NCI-H526 (cell line): Measurements from ENCODE around the gene ICA1L.
A peak's percentile ranks its signal among the peaks of the same experiment; 100 is the strongest.

Experiments
- DNase-seq, 2 experiments: peaks; one replicate each; lab custom pipeline; 2025; lab: John Stamatoyannopoulos, UW

The ICA1L gene

GRCh38 chr2:202782940-202783558 lies 88.5 kb downstream of the ICA1L start:
- DNase-seq = no peak

- DNase-seq = peak; percentile 45 to 69
Measured at GRCh38 chr2:202780514-202781021, 91.0 kb downstream of the ICA1L start.

DNA sequence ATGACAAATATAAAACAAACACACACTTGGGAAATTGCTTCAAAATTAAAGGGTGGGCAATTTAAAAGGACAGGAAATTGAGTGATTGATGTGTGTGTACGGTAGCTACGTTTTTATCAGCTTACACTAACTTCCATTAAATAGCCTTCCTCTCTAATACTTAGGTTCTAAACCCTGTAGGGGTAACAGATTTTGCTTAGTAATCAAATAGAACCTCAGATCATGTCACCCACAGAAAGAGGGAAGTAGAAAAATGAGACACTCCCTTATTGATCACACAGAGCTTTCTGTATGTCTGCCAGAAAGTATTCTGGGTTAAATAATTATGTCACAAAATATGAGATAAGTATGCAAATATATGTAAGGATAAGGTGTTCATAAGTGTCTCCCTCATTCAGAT lies 93.3 kb downstream of the ICA1L start:
- peak; percentile 62 to 66 for DNase-seq

- DNase-seq = peak in 1 of 2 experiments; percentile 34
Measured at GRCh38 chr2:202774104-202774503, 97.5 kb downstream of the ICA1L start.

DNA sequence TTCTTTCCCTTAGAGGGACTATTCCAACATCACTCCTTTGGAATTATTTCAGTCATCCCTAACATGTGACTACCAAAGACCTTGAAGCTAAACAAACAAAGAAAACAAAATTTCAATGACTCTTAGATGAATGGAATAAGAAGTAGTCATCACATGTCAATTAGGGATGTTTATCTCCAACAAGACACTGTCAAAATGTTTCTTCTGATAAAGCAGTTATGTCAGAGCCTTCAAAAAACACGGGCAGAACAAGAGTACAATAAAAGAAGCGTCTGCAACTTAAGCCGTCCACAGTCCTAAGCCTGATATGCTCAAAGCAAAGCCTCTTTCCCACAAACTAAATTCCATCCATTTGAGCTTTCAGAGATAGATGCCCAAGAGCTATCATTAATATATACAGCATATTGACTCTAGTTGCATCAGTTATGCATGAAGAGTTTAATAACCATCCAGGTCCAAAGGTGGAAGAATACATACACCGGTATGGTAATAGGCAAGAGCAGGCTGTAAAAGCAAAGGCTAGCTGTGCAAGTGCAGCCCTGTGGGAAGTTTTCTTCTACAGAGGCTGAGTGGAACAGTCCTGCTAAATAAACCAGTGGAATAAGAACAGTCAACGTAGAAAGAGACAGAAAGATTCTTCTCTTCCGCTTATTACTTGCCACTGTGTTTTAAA lies 98.1 kb downstream of the ICA1L start:
- peak; percentile 97 to 99 for DNase-seq

DNA sequence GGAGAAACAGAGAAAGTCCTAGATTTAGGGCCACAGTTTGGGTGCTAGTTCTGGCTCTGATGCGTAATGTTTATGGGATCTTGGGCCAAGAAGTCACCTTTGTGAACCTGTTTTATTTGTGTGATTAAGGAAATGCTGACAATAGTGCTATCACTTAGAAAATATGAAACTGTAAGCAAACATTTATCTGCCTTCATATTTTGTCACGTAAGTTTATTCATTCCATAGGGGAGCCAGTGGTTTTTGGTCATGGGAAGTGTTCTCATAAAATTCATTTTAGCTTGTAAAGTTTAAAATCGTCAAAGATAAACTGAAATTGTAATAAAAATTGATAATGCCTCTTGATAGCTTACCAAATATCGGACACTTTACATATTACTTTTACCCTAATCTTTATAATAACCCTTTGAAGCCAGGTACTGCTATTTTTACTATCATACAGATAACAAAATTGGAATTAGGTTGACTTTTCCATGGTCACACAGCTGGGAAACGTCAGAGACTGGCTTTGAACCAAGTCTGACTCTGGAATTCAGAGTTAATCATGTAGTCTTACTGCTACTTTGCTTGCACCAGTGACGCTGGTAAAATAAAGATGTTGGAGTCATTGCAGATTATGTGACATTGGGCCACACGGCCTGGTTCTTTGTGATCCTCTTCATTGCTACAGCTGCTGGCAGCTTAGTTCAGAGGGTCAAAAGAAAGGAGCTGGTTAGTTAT lies 99.7 kb downstream of the ICA1L start:
- peak in 1 of 2 experiments; percentile 18 for DNase-seq

- no peak for DNase-seq
Measured at GRCh38 chr2:202771336-202771735, 100.2 kb downstream of the ICA1L start.

DNA sequence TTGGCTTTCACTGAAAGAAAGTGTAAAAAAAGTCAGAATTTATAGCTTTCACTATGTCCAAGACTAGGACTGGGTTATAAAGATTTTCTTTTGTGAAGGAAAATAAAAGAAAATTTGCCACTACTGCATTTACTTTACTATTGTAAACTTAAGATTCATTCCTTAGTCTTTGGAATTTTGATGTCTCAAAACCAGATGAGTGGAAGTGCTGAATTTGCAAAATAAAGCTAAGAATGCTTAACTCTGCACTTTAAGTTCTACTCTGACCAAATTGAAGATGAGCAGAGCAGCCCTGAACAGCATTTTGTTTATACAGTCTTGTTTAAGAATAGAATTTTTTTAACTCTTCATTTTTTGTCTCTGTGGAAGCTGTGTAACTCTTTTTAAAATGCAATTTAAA lies 102.4 kb downstream of the ICA1L start:
- no peak for DNase-seq

DNA sequence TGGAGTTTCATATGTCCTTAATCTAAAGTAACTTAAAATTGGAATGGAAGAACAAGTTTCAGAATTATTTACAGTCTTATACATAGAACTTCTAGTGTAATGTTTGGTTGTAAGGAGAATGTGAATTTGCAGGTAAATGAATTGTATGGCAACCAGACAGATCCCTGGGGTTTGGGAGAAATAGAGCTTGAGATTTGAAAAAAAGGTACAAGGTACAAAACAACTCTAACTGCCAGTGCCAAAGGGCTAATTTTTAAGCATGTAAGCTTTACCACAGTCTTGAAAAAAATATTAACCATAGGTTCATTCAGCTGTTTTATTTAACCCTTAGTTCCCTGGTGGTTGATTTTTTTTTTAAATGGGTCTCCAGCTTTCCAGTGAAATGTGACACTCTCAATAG lies 103.3 kb downstream of the ICA1L start:
- no peak for DNase-seq

GRCh38 chr2:202765436-202765835 lies 106.1 kb downstream of the ICA1L start:
- DNase-seq = no peak

- DNase-seq = no peak
Measured at GRCh38 chr2:202764991-202765390, 106.6 kb downstream of the ICA1L start.

DNA sequence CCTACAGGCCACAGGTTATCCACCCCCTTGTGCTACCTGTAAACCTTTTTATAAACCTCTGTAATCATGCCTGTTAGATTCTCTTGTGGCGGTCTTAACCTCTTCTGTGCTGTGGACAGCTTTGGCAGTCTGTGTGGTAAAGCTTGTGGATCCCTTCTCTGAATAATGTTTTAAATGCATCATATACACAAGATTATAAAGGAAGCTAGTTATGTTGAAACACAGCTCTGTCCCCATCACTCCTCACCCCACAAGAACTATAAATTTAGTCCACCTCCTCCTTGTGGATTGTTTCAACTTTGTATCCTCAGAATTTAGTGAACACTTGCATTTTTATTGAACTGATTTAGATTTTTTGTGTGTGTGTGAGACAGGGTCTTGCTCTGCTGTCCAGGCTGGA lies 107.7 kb downstream of the ICA1L start:
- no peak for DNase-seq

DNA sequence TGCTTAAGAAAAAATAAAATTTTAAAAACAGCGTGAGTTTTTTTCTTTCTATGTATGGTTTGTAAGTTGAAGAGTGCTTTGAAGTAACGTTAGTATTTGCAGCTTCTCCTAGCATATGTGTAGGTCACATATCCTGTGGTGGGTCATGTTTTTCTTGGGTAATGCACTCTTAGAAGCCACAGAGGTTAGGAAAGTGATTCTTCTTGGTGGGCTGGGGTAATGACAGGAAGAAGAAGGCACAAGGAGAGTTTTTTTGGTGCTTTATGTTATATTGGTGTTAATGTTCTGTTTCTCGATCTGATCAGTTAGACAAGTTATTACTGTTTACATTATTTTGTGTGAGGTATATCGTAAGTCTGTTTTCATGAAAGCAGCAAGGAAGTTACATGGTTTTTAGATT lies 109.0 kb downstream of the ICA1L start:
- no peak for DNase-seq

- DNase-seq = no peak
Measured at GRCh38 chr2:202760848-202761247, 110.7 kb downstream of the ICA1L start.

DNA sequence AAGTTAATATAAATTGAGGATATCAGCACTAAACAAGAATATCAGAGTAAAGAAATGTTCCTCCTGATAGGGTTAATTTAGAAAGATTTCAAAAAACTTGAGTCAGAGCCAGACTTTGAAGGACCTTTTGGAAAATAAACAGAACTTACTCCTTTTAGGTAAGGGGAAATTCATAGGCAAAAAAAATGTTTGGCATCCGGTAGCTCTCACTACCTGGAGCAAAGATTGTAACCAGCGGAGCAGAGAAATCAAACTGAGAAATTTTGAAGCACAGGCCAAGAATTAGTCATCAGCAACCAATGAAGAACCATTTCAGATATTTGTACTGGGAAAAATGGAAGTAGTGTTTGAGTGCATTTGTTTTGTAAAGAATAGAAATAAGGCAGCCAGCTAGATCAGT lies 113.0 kb downstream of the ICA1L start:
- DNase-seq = no peak

- no peak for DNase-seq
Measured at GRCh38 chr2:202758128-202758527, 113.4 kb downstream of the ICA1L start.

DNA sequence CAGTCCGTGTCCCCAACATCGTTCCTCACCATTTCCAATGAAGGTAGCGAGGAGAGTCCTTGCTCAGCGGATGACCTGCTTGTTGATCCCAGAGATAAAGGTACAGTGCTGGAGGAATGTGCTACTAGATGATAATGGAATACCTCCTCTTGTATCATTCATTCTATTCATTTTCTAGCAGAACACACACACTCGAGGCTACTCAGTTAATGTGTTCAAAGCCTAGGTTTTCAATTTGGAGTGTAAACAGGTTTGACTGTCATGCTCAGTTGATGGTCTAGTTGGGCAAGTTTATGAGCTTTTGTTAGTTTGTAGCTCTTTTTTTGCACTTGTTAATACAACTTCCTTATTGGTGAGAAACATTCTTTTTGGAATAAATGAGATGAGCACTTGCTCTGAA lies 114.2 kb downstream of the ICA1L start:
- no peak for DNase-seq

DNA sequence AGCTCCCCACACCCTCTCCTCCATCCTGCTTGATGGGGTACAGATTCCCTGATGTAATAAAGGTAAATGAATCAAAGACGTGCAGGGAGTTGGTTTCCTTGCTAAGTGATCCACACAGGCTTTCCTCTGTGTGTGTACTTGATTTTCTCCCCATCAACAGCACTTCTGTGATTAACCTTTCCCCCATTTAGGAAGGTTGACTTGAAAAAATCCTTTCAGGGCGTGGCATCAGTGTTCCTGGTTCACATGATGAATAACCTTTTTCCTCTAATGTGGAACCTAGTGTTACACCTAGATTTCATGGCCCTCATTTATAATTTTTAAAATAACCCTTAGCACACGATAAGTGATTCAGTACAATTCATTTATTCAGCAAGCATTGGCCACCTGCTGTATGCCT lies 115.0 kb downstream of the ICA1L start:
- DNase-seq = no peak

DNA sequence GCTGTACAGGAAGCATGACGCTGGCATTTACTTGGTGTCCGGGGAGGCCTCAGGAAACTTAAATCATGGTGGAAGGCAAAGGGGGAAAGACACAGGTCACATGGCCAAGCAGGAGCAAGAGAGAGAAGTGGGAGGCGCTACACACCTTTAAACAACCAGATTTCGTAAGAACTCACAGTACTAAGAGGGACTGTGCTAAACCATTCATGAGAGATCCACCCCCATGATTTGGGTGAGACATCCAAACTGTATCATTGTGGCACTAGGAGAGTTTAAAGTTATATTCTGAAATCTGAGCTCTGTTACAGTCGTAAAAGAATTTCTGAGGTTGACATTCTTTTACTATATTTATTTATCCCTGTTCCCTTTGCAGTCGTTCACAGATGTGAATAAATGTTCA lies 116.6 kb downstream of the ICA1L start:
- DNase-seq = no peak

DNA sequence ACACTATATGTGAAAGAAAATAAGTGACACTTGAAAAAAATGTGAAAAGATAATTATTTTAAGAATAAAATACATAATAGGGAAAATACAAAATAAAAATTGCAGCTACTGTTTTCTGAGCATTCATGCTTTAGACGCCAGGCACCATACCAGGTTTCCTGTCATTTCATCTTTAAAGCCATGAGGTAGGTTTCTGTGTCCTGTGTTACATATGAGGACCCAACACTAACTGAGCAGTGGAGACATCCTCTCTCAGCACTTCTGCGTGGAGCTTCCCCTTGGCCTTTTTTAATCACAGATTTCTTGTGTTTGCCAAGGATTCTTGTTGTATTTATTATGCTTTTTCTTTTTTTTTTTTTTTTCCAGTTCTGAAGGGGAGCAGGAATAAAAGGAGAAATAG lies 119.5 kb downstream of the ICA1L start:
- DNase-seq = no peak

DNA sequence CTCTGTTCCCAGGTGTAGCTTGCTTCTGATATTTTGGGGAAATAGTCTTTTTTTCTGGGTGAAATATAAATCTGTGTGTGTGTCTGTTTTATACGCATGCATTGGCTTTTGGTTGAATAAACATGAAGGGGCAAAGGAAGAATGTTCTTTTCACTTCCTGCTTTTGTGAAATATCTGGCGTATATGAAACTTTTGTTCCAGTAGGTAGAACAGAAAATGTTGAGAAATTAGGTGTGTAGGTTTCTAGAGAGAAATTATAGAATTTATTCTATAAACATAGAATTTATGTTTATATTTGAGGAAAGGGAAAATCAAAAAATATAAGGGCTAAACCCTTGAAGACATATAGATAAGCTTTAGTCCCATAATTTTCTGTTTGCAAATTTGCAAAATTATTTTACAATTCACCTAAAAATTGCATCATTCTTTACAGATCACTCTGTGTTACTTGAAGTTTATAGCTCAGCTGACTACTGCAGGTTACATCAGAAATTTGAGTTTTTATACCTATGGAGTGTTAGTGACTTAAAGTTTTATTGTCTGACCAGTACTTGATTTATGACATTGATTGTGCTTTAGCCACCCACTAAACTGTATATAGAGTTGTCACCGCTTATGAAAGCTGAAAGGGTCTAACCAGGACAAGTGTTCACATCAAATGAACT lies 120.7 kb downstream of the ICA1L start:
- no peak for DNase-seq

GRCh38 chr2:202749477-202749876 lies 122.1 kb downstream of the ICA1L start:
- DNase-seq = no peak

DNA sequence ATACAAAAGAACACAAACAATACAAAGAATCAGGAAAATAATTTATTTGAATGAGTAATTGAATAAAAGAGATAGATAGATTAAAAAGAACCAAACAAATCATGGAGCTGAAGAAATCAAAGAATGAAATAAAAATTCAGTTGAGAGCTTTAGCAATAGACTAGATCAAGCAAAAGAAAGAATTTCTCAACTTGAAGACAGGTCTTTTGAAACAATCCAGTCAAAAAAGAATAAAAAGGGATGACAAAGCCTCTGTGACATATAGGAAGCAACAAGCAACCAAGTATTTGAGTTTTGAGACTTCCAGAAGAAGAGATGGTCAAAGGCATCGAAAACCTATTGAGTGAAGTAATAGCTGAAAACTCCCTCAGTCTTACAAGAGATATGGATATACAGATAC lies 128.0 kb downstream of the ICA1L start:
- DNase-seq = no peak
